ENCODE data around the gene RAG2. TPM values are rescaled to one million over a fixed set of nuclear protein-coding genes. Genes with fewer than 3 reads are reported as not detected.

Gene RAG2
- total and polyA plus RNA-seq, 4 donors = 0.10 to 0.35 TPM; not detected in 2

GRCh38 chr11:36622431-36623136 is 24.5 kb upstream of the RAG2 start:
- H3K27ac ChIP-seq (ENCODE audit: low read depth, low read length) = no peak overlapping the region
- peaks cover 2% of the 10 kb centered on the region for H3K36me3 ChIP-seq (ENCODE audit: control insufficient read depth, insufficient read depth, low read length)
- WGBS (ENCODE audit: insufficient coverage) = no CpG with 5 or more reads among the region's 3 CpGs
- no peak overlapping the region for H3K4me3 ChIP-seq (ENCODE audit: low read depth, low read length)
- no peaks in the 10 kb centered on the region for H3K27me3 ChIP-seq (ENCODE audit: control insufficient read depth, insufficient read depth, low read length)
- no peaks in the 10 kb centered on the region for H3K9me3 ChIP-seq (ENCODE audit: control insufficient read depth, insufficient read depth, low read length)
- no peaks in the 10 kb centered on the region for H3K4me1 ChIP-seq (ENCODE audit: control insufficient read depth, insufficient read depth, low read length)
- DNase-seq (ENCODE audit: low read depth in 4 of 6, low spot score in 6 of 6) = peak in 2 of 6 donors; percentile 47 to 76

GRCh38 chr11:36620246-36620645 is 22.2 kb upstream of the RAG2 start:
- Histone ChIP-seq H3K9me3 (ENCODE audit: control insufficient read depth, insufficient read depth, low read length) (no peaks in the 10 kb centered on the region), H3K36me3 (ENCODE audit: control insufficient read depth, insufficient read depth, low read length) (no peaks in the 10 kb centered on the region), H3K27me3 (ENCODE audit: control insufficient read depth, insufficient read depth, low read length) (no peaks in the 10 kb centered on the region), H3K4me1 (ENCODE audit: control insufficient read depth, insufficient read depth, low read length) (no peaks in the 10 kb centered on the region), H3K4me3 (ENCODE audit: low read depth, low read length) (no peak overlapping the region), H3K27ac (ENCODE audit: low read depth, low read length) (no peak overlapping the region)
- peak in 1 of 6 donors; percentile 34 for DNase-seq (ENCODE audit: low read depth in 4 of 6, low spot score in 6 of 6)

- no peak overlapping the region for H3K4me3 ChIP-seq (ENCODE audit: low read depth, low read length)
- no peak overlapping the region for H3K27ac ChIP-seq (ENCODE audit: low read depth, low read length)
- DNase-seq (ENCODE audit: low read depth in 4 of 6, low spot score in 6 of 6) = peak in 2 of 6 donors; percentile 54 to 63
- H3K27me3 ChIP-seq (ENCODE audit: control insufficient read depth, insufficient read depth, low read length) = no peaks in the 10 kb centered on the region
- H3K4me1 ChIP-seq (ENCODE audit: control insufficient read depth, insufficient read depth, low read length) = no peaks in the 10 kb centered on the region
- 0% methylated on average over 1 of the region's 5 CpGs for WGBS (ENCODE audit: insufficient coverage)
- no peaks in the 10 kb centered on the region for H3K36me3 ChIP-seq (ENCODE audit: control insufficient read depth, insufficient read depth, low read length)
- H3K9me3 ChIP-seq (ENCODE audit: control insufficient read depth, insufficient read depth, low read length) = no peaks in the 10 kb centered on the region
Measured at GRCh38 chr11:36619502-36619901, 21.5 kb upstream of the RAG2 start.

- Histone ChIP-seq H3K36me3 (ENCODE audit: control insufficient read depth, insufficient read depth, low read length) (no peaks in the 10 kb centered on the region), H3K27me3 (ENCODE audit: control insufficient read depth, insufficient read depth, low read length) (no peaks in the 10 kb centered on the region), H3K4me3 (ENCODE audit: low read depth, low read length) (no peak overlapping the region), H3K9me3 (ENCODE audit: control insufficient read depth, insufficient read depth, low read length) (no peaks in the 10 kb centered on the region), H3K4me1 (ENCODE audit: control insufficient read depth, insufficient read depth, low read length) (no peaks in the 10 kb centered on the region), H3K27ac (ENCODE audit: low read depth, low read length) (no peak overlapping the region)
- WGBS (ENCODE audit: insufficient coverage) = 88% methylated on average over 2 of the region's 3 CpGs
- DNase-seq (ENCODE audit: low read depth in 4 of 6, low spot score in 6 of 6) = no peak
Measured at GRCh38 chr11:36618363-36619047, 20.5 kb upstream of the RAG2 start.

- no peaks in the 10 kb centered on the region for H3K4me1 ChIP-seq (ENCODE audit: control insufficient read depth, insufficient read depth, low read length)
- H3K27ac ChIP-seq (ENCODE audit: low read depth, low read length) = no peak overlapping the region
- no peaks in the 10 kb centered on the region for H3K27me3 ChIP-seq (ENCODE audit: control insufficient read depth, insufficient read depth, low read length)
- 100% methylated on average over 1 of the region's 6 CpGs for WGBS (ENCODE audit: insufficient coverage)
- DNase-seq (ENCODE audit: low read depth in 4 of 6, low spot score in 6 of 6) = no peak
- H3K9me3 ChIP-seq (ENCODE audit: control insufficient read depth, insufficient read depth, low read length) = no peaks in the 10 kb centered on the region
- no peak overlapping the region for H3K4me3 ChIP-seq (ENCODE audit: low read depth, low read length)
- H3K36me3 ChIP-seq (ENCODE audit: control insufficient read depth, insufficient read depth, low read length) = no peaks in the 10 kb centered on the region
Measured at GRCh38 chr11:36617543-36618362, 19.7 kb upstream of the RAG2 start.

GRCh38 chr11:36615826-36616225 is 17.8 kb upstream of the RAG2 start:
- Histone ChIP-seq H3K4me3 (ENCODE audit: low read depth, low read length) (no peak overlapping the region), H3K36me3 (ENCODE audit: control insufficient read depth, insufficient read depth, low read length) (no peaks in the 10 kb centered on the region), H3K27ac (ENCODE audit: low read depth, low read length) (no peak overlapping the region), H3K9me3 (ENCODE audit: control insufficient read depth, insufficient read depth, low read length) (no peaks in the 10 kb centered on the region), H3K4me1 (ENCODE audit: control insufficient read depth, insufficient read depth, low read length) (no peaks in the 10 kb centered on the region), H3K27me3 (ENCODE audit: control insufficient read depth, insufficient read depth, low read length) (no peaks in the 10 kb centered on the region)
- peak in 1 of 6 donors; percentile 84 for DNase-seq (ENCODE audit: low read depth in 4 of 6, low spot score in 6 of 6)
- 92% methylated on average over 2 of the region's 3 CpGs for WGBS (ENCODE audit: insufficient coverage)

GRCh38 chr11:36609383-36609782 is 11.3 kb upstream of the RAG2 start:
- Histone ChIP-seq H3K4me1 (ENCODE audit: control insufficient read depth, insufficient read depth, low read length) (no peaks in the 10 kb centered on the region), H3K9me3 (ENCODE audit: control insufficient read depth, insufficient read depth, low read length) (no peaks in the 10 kb centered on the region), H3K4me3 (ENCODE audit: low read depth, low read length) (no peak overlapping the region), H3K27ac (ENCODE audit: low read depth, low read length) (no peak overlapping the region), H3K36me3 (ENCODE audit: control insufficient read depth, insufficient read depth, low read length) (no peaks in the 10 kb centered on the region), H3K27me3 (ENCODE audit: control insufficient read depth, insufficient read depth, low read length) (no peaks in the 10 kb centered on the region)
- no CpG with 5 or more reads among the region's 2 CpGs for WGBS (ENCODE audit: insufficient coverage)
- DNase-seq (ENCODE audit: low read depth in 4 of 6, low spot score in 6 of 6) = no peak

- no peak overlapping the region for H3K4me3 ChIP-seq (ENCODE audit: low read depth, low read length)
- no peaks in the 10 kb centered on the region for H3K9me3 ChIP-seq (ENCODE audit: control insufficient read depth, insufficient read depth, low read length)
- H3K36me3 ChIP-seq (ENCODE audit: control insufficient read depth, insufficient read depth, low read length) = no peaks in the 10 kb centered on the region
- no peak overlapping the region for H3K27ac ChIP-seq (ENCODE audit: low read depth, low read length)
- 100% methylated on average over 1 of the region's 1 CpG for WGBS (ENCODE audit: insufficient coverage)
- H3K27me3 ChIP-seq (ENCODE audit: control insufficient read depth, insufficient read depth, low read length) = no peaks in the 10 kb centered on the region
- H3K4me1 ChIP-seq (ENCODE audit: control insufficient read depth, insufficient read depth, low read length) = no peaks in the 10 kb centered on the region
- DNase-seq (ENCODE audit: low read depth in 4 of 6, low spot score in 6 of 6) = no peak
Measured at GRCh38 chr11:36608491-36609199, 10.6 kb upstream of the RAG2 start.
